ENCODE measurements around the gene RDH12.

- TF ChIP-seq POLR2A (IDR thresholded peaks at IDR 0.05; ENCODE audit: low read depth, low read length) (no peak), TAF1 (IDR thresholded peaks at IDR 0.05; ENCODE audit: low read depth, low read length) (no peak), POLR2AphosphoS5 (IDR thresholded peaks at IDR 0.05; ENCODE audit: low read depth, low read length) (no peak), SPI1 (IDR thresholded peaks at IDR 0.05; ENCODE audit: low read depth, low read length) (no peak), PAX5 (IDR thresholded peaks at IDR 0.05; ENCODE audit: insufficient read depth, low read length, severe bottlenecking) (no peak)
Measured at GRCh38 chr14:67728258-67728657, 26.6 kb downstream of the RDH12 start.

Data from GM12891 (cell line).